SKM-1 treated with dmso at 0.1 percent for 144 hours (cell line): ENCODE measurements around the gene ZMYM4.

Source experiments
- DNase-seq: peaks from one replicate; lab custom pipeline; 2025; ENCODE audit not compliant: unreplicated experiment; lab: John Stamatoyannopoulos, UW

The ZMYM4 gene

DNA sequence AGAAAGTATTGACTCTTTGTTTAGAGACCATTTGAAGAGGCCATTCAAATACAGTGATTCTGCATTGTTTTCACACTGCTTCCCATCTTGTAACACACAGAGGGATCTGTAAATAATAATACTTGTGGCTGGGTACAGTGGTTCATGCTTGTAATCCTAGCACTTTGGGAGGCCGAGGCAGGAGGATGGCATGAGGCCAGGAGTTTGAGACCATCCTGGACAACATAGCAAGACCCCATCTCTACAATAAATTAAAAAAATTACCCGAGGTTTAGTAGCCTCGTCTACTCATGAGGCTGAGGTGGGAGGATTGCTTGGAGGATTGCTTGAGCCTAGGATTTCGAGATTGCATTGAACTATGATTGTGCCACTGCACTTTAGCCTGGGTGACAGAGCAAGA lies 5.7 kb downstream of the ZMYM4 start:
- DNase-seq: no peak

GRCh38 chr1:35278886-35279554 lies 10.5 kb downstream of the ZMYM4 start:
- DNase-seq: no peak

GRCh38 chr1:35279555-35279904 lies 11.0 kb downstream of the ZMYM4 start:
- DNase-seq: no peak

- DNase-seq: no peak
Measured at GRCh38 chr1:35280006-35280405, 11.5 kb downstream of the ZMYM4 start.

DNA sequence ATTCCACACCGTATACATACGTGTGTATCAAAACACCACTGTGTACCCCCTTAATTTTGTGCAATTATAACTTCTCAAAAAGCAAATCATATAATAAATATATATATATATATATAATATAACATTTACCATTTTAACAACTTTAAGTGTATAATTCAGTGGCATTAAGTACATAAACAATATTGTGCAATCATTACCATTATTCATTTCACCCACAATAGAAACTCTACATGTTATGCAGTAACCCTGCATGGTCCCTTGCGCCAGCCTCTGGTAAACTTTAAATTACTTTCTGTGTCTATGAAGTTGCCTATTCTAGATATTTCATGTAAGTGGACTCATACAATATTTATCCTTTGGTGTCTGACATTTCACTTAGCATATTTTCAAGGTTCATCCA lies 13.1 kb downstream of the ZMYM4 start:
- DNase-seq: no peak

GRCh38 chr1:35282172-35282571 lies 13.7 kb downstream of the ZMYM4 start:
- DNase-seq: no peak

GRCh38 chr1:35284852-35285251 lies 16.3 kb downstream of the ZMYM4 start:
- DNase-seq: no peak

DNA sequence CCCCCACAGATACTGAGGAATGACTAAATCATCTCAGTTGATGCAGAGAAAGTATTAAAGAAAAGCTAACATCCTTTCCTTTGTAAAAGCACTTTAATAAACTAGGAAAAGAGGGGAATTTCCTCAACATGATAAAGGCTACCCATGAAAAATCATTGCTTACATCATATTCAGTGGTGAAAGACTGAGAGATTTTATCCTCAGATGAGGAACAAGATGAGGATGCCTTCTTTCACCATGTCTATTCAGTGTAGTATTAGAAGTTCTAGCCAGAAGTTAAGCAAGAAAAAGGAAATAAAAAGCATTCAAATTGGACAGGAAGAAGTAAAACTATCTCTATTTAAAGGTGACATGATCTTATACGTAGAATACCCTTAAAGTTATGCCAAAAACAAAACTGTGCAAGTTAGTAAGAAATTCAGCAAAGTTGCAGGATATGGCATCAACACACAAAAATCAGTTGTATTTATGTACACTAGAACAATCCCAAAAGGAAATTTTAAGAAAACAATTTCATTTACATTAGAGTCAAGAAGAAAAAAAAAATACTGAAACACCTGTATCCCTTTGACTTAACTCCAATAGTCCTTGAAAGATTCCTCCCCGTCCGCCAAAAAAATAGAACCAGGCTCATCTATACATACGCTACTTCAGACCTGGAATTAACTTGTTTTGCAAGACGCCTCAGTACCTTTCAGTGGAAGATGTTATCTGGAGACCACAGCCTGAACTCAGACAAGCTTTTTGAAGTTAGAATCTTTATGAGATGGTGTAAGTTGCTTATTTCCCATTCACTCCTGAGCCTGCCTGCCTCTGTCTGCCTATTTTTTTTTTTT lies 17.5 kb downstream of the ZMYM4 start:
- no peak for DNase-seq

- no peak for DNase-seq
Measured at GRCh38 chr1:35287807-35288640, 19.5 kb downstream of the ZMYM4 start.

DNA sequence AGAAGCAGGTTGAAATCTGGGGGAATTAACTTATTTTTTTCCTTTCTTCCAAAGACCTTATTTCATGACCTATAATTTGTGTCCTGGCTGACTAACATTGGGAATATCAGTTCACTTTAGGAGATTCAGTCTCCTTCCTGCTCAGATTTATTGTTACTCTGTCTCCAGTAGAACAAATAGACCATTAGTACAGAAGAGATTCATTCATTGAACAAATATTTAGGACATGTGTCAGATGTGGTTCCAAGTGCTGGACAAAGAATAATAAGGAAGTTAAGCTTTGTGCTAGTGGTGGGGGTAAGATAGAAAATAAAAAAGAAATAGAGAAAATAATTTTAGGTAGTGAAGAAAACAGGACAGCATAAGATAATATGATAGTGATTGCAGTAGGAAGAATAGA lies 20.3 kb downstream of the ZMYM4 start:
- no peak for DNase-seq

DNA sequence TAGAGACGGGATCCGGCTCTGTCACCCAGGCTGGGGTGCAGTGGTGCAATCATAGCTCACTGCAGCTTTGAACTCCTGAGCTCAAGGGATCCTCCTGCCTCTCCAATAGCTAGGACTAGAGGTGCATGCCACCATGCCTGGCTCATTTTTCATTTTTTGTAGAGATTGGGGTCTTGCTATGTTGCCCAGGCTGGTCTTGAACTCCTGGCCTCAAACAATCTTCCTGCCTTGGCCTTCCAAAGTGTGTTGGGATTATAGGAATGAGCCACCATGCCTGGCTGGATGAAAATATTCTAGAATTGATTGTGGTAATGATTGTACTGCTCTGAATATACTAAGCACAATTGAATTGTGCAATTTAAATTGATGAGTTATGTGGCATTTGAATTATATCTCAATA lies 21.9 kb downstream of the ZMYM4 start:
- DNase-seq: no peak

GRCh38 chr1:35294809-35295208 lies 26.3 kb downstream of the ZMYM4 start:
- no peak for DNase-seq

DNA sequence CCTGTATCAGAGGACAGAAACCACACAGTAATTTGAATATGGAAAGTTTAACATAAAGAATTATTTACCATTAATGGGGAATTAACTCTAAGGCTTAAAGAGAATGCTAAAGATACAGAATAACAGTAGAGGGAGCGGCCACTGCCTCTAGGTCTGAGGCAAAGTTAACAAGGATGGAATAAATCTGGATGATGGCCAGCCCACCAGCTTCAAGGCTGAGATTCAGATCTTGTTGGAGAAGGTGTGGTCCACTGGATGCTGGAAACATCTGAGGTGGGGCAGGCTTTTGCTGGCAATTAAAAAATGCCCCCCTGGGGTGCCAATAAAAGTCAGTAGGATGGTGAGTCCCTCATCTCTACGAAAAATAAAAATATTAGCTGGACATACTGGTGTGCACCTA lies 29.4 kb downstream of the ZMYM4 start:
- no peak for DNase-seq

DNA sequence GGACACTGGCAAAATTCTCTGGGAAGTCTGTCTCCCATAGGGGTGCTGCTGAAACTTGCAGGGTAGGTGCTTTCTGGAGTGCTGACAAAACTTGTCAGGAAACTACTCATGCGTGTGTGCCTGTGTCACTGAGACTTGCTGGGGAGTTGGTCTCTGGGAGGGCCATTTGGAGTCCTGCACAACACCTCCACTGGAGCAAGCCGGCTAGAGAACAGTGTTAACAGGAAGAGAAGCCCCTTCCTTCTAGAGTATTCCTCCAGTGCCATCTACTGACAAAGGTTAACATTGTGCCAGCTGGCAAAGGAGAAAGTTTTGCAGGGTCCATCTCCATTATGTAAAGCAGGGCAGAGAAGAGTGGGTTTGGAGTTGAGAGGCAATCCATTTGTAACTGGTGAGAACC lies 30.0 kb downstream of the ZMYM4 start:
- no peak for DNase-seq

- no peak for DNase-seq
Measured at GRCh38 chr1:35300376-35300775, 31.9 kb downstream of the ZMYM4 start.

- no peak for DNase-seq
Measured at GRCh38 chr1:35301674-35302392, 33.3 kb downstream of the ZMYM4 start.

GRCh38 chr1:35305383-35305782 lies 36.9 kb downstream of the ZMYM4 start:
- DNase-seq: no peak

DNA sequence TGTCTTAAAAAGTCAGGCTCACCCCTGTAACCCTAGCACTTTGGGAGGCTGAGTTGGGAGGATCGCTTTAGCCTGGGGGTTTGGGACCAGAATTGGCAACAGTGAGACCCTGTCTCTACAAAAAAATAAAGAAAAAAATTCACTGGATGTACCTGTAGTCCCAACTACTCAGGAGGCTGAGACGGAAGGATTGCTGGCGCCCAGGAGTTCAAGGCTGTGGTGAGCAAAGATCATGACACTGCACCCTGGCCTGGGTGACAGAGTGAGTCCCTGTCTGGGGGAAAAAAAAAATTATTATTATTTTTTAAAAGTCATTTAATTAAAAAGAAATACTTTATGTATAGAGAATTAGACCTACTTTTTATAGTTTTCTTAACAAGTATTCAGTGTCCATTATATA lies 47.1 kb downstream of the ZMYM4 start:
- no peak for DNase-seq

DNA sequence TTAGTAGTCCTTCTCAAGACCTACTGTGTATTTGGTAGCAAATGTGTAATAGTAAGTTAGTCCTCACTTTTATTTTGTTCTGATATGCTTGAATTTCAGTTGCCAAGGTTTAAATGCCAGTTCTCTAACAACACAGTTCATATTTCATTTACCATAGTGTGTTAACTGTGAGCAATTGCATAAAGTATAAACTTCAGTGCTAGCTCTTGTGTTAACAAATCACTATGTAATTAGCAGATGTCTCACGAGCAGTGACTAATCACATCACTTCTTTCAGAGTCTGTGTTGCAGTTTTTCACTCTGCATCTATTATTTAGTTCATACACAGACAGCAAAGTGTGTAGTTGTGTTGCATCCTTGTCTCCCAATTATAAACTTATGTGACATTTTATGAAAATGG lies 47.8 kb downstream of the ZMYM4 start:
- no peak for DNase-seq

GRCh38 chr1:35319988-35320713 lies 51.6 kb downstream of the ZMYM4 start:
- no peak for DNase-seq

- DNase-seq: no peak
Measured at GRCh38 chr1:35320937-35321336, 52.4 kb downstream of the ZMYM4 start.
